ENCODE measurements around the gene CTIF. TPM values are rescaled to one million over a fixed set of nuclear protein-coding genes. Genes with fewer than 3 reads are reported as not detected.

CTIF gene
- polyA plus RNA-seq, 1 of the 3 experiments (the other 2 are of a cell fraction), result 47.2 TPM

DNA sequence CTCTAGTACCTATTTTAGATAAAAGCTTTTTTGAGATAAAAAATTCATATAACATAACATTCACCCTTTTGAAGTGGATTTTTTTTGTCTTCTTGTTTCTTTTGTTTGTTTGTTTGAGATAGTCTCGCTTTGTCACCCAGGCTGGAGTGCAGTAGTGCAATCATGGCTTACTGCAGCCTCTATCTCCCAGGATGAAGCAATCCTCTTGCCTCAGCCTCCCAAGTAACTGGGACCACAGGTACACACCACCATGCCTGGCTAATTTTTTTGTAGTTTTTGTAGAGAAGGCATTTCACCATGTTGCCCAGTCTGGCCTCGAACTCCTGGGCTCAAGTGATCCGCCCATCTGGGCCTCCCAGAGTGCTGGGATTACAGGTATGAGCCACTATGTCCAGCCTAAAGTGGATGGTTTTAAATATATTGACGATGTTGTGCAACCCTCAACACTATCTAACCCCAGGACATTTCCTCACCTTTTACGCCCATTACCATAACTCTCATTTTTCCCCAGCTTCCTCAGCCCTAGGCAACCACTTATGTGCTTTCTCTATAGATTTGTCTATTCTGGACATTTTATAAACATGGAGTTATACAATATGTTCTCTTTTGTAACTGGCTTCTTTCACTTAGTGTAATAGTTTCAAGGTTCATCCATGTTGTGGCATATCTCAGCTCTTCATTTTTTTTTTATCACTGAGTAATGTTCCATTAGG is 38.8 kb downstream of the CTIF start (continued):
- TF ChIP-seq, protein P1, sequence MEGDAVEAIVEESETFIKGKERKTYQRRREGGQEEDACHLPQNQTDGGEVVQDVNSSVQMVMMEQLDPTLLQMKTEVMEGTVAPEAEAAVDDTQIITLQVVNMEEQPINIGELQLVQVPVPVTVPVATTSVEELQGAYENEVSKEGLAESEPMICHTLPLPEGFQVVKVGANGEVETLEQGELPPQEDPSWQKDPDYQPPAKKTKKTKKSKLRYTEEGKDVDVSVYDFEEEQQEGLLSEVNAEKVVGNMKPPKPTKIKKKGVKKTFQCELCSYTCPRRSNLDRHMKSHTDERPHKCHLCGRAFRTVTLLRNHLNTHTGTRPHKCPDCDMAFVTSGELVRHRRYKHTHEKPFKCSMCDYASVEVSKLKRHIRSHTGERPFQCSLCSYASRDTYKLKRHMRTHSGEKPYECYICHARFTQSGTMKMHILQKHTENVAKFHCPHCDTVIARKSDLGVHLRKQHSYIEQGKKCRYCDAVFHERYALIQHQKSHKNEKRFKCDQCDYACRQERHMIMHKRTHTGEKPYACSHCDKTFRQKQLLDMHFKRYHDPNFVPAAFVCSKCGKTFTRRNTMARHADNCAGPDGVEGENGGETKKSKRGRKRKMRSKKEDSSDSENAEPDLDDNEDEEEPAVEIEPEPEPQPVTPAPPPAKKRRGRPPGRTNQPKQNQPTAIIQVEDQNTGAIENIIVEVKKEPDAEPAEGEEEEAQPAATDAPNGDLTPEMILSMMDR (IDR thresholded peaks at IDR 0.05), result no peak
- TF ChIP-seq NFIC (IDR thresholded peaks at IDR 0.05; ENCODE audit: borderline replicate concordance), result no peak
- no peak for TF ChIP-seq MXI1 (IDR thresholded peaks at IDR 0.05; ENCODE audit: low read depth, low read length)
- no peak for TF ChIP-seq EP300 (IDR thresholded peaks at IDR 0.05; ENCODE audit: borderline replicate concordance in 1 of 2, low read depth in 1 of 2, low read length in 1 of 2)
- TF ChIP-seq, protein P2, sequence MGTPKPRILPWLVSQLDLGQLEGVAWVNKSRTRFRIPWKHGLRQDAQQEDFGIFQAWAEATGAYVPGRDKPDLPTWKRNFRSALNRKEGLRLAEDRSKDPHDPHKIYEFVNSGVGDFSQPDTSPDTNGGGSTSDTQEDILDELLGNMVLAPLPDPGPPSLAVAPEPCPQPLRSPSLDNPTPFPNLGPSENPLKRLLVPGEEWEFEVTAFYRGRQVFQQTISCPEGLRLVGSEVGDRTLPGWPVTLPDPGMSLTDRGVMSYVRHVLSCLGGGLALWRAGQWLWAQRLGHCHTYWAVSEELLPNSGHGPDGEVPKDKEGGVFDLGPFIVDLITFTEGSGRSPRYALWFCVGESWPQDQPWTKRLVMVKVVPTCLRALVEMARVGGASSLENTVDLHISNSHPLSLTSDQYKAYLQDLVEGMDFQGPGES (IDR thresholded peaks at IDR 0.05; ENCODE audit: low read depth, low read length), result no peak
- TF ChIP-seq, protein P3, sequence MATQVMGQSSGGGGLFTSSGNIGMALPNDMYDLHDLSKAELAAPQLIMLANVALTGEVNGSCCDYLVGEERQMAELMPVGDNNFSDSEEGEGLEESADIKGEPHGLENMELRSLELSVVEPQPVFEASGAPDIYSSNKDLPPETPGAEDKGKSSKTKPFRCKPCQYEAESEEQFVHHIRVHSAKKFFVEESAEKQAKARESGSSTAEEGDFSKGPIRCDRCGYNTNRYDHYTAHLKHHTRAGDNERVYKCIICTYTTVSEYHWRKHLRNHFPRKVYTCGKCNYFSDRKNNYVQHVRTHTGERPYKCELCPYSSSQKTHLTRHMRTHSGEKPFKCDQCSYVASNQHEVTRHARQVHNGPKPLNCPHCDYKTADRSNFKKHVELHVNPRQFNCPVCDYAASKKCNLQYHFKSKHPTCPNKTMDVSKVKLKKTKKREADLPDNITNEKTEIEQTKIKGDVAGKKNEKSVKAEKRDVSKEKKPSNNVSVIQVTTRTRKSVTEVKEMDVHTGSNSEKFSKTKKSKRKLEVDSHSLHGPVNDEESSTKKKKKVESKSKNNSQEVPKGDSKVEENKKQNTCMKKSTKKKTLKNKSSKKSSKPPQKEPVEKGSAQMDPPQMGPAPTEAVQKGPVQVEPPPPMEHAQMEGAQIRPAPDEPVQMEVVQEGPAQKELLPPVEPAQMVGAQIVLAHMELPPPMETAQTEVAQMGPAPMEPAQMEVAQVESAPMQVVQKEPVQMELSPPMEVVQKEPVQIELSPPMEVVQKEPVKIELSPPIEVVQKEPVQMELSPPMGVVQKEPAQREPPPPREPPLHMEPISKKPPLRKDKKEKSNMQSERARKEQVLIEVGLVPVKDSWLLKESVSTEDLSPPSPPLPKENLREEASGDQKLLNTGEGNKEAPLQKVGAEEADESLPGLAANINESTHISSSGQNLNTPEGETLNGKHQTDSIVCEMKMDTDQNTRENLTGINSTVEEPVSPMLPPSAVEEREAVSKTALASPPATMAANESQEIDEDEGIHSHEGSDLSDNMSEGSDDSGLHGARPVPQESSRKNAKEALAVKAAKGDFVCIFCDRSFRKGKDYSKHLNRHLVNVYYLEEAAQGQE (IDR thresholded peaks at IDR 0.05; ENCODE audit: low read depth, low read length), result no peak

DNA sequence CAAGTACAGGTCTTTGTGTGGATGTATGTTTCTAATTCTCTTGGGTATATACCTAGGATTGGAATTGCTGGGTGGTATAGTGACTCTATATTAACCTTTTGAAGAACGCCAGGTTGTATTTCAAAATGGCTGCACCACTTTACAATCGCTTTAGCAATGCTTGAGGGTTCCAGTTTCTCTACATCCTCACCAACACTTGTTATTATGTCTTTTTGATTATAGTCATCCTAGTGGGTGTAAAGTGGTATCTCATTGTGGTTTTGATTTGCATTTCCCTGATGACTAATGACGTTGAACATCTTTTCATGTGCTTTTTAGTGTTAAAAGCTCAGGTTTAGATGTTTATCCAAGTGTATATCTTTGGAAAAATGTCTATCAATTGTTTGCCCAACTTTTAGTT is 39.5 kb downstream of the CTIF start:
- CTCF ChIA-PET, result no interaction called here
- H2AFZ ChIP-seq (ENCODE audit: low read depth), result no peak overlapping the region
- H3K9me2 ChIP-seq, result no peaks in the 10 kb centered on the region
- H3K36me3 ChIP-seq (replicated peaks in 1 of 2; ENCODE audit: control insufficient read depth in 1 of 2, insufficient read depth in 2 of 2, low read length in 1 of 2), result peaks cover 0 to 25% of the 10 kb centered on the region in 2 experiments
- POLR2A ChIA-PET, result no interaction called here
- peaks cover 67% of the 10 kb centered on the region for H4K20me1 ChIP-seq (ENCODE audit: insufficient read depth)
- peaks cover under 1 to 50% of the 10 kb centered on the region in 2 experiments; a peak in 2 of 4 replicates for H3K4me1 ChIP-seq (ENCODE audit: control insufficient read depth in 1 of 2, insufficient read depth in 2 of 2, low read depth in 1 of 2, low read length in 1 of 2)
- 0 out of 2 replicates have a peak, but pooled peaks cover 7% of the 10 kb centered on the region for H3K9me3 ChIP-seq
- H3K27me3 ChIP-seq (ENCODE audit: insufficient read depth), result no peaks in the 10 kb centered on the region
- H3K27ac ChIP-seq (ENCODE audit: low read depth in 2 of 2, low read length in 1 of 2), result no peak overlapping the region
- H3K4me2 ChIP-seq, result no peak overlapping the region
- peaks cover 100% of the 10 kb centered on the region for H3K79me2 ChIP-seq (ENCODE audit: insufficient read depth)
- no peak overlapping the region for H3K9ac ChIP-seq
- no peak for DNase-seq
- no peaks in the 10 kb centered on the region for H3F3A ChIP-seq (replicated peaks; ENCODE audit: insufficient read depth)
- 95% methylated on average over 3 of the region's 3 CpGs for WGBS (ENCODE audit: low lambda C conversion rate)
- H3K4me3 ChIP-seq (ENCODE audit: low read depth in 2 of 2, low read length in 1 of 2), result no peak overlapping the region
- TF ChIP-seq TAF1 (IDR thresholded peaks at IDR 0.05; ENCODE audit: borderline replicate concordance, low read depth, low read length), result no peak
- TF ChIP-seq NRF1 (IDR thresholded peaks at IDR 0.05; ENCODE audit: low read depth, low read length), result no peak
- no peak for TF ChIP-seq SMC3 (IDR thresholded peaks at IDR 0.05; ENCODE audit: low read depth, low read length)
- no peak for TF ChIP-seq POLR2AphosphoS5 (IDR thresholded peaks at IDR 0.05; ENCODE audit: low read depth, low read length)
- no peak for TF ChIP-seq NFIC (IDR thresholded peaks at IDR 0.05; ENCODE audit: borderline replicate concordance)
- TF ChIP-seq EZH2phosphoT487 (IDR thresholded peaks at IDR 0.05; ENCODE audit: borderline replicate concordance, low read depth), result no peak
- TF ChIP-seq, protein P4, sequence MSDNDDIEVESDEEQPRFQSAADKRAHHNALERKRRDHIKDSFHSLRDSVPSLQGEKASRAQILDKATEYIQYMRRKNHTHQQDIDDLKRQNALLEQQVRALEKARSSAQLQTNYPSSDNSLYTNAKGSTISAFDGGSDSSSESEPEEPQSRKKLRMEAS (IDR thresholded peaks at IDR 0.05; ENCODE audit: low read depth), result no peak
- TF ChIP-seq FOSL2 (IDR thresholded peaks at IDR 0.05; ENCODE audit: borderline replicate concordance, low read depth), result no peak
- TF ChIP-seq, protein P5, sequence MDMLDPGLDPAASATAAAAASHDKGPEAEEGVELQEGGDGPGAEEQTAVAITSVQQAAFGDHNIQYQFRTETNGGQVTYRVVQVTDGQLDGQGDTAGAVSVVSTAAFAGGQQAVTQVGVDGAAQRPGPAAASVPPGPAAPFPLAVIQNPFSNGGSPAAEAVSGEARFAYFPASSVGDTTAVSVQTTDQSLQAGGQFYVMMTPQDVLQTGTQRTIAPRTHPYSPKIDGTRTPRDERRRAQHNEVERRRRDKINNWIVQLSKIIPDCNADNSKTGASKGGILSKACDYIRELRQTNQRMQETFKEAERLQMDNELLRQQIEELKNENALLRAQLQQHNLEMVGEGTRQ (IDR thresholded peaks at IDR 0.05; ENCODE audit: borderline replicate concordance, low read depth, low read length), result no peak
- TF ChIP-seq, protein P6, sequence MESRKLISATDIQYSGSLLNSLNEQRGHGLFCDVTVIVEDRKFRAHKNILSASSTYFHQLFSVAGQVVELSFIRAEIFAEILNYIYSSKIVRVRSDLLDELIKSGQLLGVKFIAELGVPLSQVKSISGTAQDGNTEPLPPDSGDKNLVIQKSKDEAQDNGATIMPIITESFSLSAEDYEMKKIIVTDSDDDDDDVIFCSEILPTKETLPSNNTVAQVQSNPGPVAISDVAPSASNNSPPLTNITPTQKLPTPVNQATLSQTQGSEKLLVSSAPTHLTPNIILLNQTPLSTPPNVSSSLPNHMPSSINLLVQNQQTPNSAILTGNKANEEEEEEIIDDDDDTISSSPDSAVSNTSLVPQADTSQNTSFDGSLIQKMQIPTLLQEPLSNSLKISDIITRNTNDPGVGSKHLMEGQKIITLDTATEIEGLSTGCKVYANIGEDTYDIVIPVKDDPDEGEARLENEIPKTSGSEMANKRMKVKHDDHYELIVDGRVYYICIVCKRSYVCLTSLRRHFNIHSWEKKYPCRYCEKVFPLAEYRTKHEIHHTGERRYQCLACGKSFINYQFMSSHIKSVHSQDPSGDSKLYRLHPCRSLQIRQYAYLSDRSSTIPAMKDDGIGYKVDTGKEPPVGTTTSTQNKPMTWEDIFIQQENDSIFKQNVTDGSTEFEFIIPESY (IDR thresholded peaks at IDR 0.05; ENCODE audit: borderline replicate concordance, low read depth), result no peak
- no peak for TF ChIP-seq GABPA (IDR thresholded peaks at IDR 0.05; ENCODE audit: low read depth)
- TF ChIP-seq CHD2 (IDR thresholded peaks at IDR 0.05; ENCODE audit: low read length, partially characterized antibody), result no peak
- TF ChIP-seq RAD21 (IDR thresholded peaks at IDR 0.05; ENCODE audit: low read length), result no peak
- TF ChIP-seq JUND (IDR thresholded peaks at IDR 0.05), result no peak
- no peak for TF ChIP-seq TEAD4 (IDR thresholded peaks at IDR 0.05; ENCODE audit: borderline replicate concordance, insufficient read depth)
- TF ChIP-seq MXI1 (IDR thresholded peaks at IDR 0.05; ENCODE audit: low read depth, low read length), result no peak
- TF ChIP-seq ELF1 (IDR thresholded peaks at IDR 0.05), result no peak

All from SK-N-SH (cell line).